Stimulated activated CD4-positive, alpha-beta T cell treated with anti-CD3 and anti-CD28 coated beads, Interleukin-1b, Interleukin-23, amount 100 ng/mL, for 48 hours (primary cell): Measurements from ENCODE around the gene SMURF1.
"Not testable (repeated sequence)": the region's sequence is repeated elsewhere in the genome, so short reads cannot be mapped to it uniquely, and the experiment has no call there.

Source experiments
- DNase-seq: peaks from one replicate; pipeline ENCODE4 v3.0.0-alpha.2; 2020

SMURF1 gene

GRCh38 chr7:99094401-99094800, 49.5 kb downstream of the SMURF1 start:
- no peak for DNase-seq

- no peak for DNase-seq
These were observed 51.7 kb downstream of the SMURF1 start for GRCh38 chr7:99092064-99092720.

GRCh38 chr7:99090771-99091542, 53.0 kb downstream of the SMURF1 start:
- no peak for DNase-seq

- DNase-seq = no peak
These were observed 53.8 kb downstream of the SMURF1 start for GRCh38 chr7:99089914-99090629.

- DNase-seq = no peak
These were observed 57.0 kb downstream of the SMURF1 start for GRCh38 chr7:99086944-99087343.

GRCh38 chr7:99086532-99086931, 57.4 kb downstream of the SMURF1 start:
- DNase-seq = no peak

- DNase-seq = no peak
These were observed 60.2 kb downstream of the SMURF1 start for GRCh38 chr7:99083733-99084132.

GRCh38 chr7:99083068-99083651, 60.7 kb downstream of the SMURF1 start:
- DNase-seq = no peak

- no peak for DNase-seq
These were observed 63.2 kb downstream of the SMURF1 start for GRCh38 chr7:99080679-99081078.

- no peak for DNase-seq
These were observed 64.8 kb downstream of the SMURF1 start for GRCh38 chr7:99079104-99079503.

- no peak for DNase-seq
These were observed 65.5 kb downstream of the SMURF1 start for GRCh38 chr7:99078416-99078815.

GRCh38 chr7:99076615-99077014, 67.3 kb downstream of the SMURF1 start:
- DNase-seq = no peak

GRCh38 chr7:99073839-99074446, 70.0 kb downstream of the SMURF1 start:
- no peak for DNase-seq

GRCh38 chr7:99072126-99072525, 71.8 kb downstream of the SMURF1 start:
- no peak for DNase-seq

GRCh38 chr7:99070361-99070760, 73.5 kb downstream of the SMURF1 start:
- DNase-seq = no peak

GRCh38 chr7:99061001-99061776, 82.7 kb downstream of the SMURF1 start:
- DNase-seq = no peak

- DNase-seq = no peak
These were observed 89.1 kb downstream of the SMURF1 start for GRCh38 chr7:99054781-99055180.

GRCh38 chr7:99050971-99051370, 92.9 kb downstream of the SMURF1 start:
- no peak for DNase-seq

GRCh38 chr7:99047526-99048077, 96.3 kb downstream of the SMURF1 start:
- DNase-seq = no peak

- no peak for DNase-seq
These were observed 97.2 kb downstream of the SMURF1 start for GRCh38 chr7:99046722-99047121.

- not testable (repeated sequence) for DNase-seq
These were observed 97.6 kb downstream of the SMURF1 start for GRCh38 chr7:99046262-99046661.

GRCh38 chr7:99044858-99045257, 99.0 kb downstream of the SMURF1 start:
- DNase-seq = not testable (repeated sequence)
